GM21381 (cell line): ENCODE measurements around the gene GTF2H1.
A peak's percentile ranks its signal among the peaks of the same experiment; 100 is the strongest.

ENCODE experiments used
- ATAC-seq: cut with Tn5 transposase; IDR thresholded peaks from one replicate; pipeline ENCODE4 v1.9.1; 2021; ENCODE audit warnings: mild to moderate bottlenecking, moderate library complexity; ENCODE audit not compliant: unreplicated experiment

GTF2H1 gene

DNA sequence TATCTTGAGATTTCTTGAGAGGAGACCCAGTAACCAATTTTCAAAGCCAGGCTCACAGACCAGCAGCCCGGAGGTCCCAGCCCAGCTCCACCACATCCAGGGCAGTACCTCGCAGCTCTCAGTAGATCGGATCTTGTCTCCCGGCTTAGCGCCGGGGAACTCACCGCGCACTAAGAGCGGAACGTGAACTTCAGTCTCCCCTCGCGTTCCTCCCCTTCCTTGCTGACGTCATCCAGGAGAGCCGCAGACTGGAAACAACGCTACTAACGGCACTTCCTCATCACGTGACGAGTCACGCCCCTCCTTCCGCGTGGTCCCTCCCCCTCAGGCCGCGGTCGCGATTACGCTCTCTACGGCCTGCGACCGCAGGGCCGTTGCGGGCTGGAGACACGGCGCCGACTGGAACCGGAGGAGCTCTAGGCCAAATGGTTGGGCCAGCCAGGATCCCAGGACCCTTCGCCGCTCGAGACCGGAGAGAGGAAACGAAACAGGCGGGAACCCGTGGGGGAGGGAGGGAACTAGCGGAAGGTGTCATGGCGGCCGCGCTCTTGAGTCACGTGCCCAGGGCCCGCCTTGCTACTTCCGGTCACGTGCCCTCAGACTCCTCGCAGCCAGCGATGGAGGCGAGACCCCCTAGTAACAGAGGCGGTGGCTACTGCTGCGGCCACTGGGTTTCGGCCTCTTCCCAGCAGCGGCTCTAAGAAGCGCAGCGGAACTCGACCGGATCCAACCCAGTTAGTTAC lies at the start of gene GTF2H1, which contains the start of gene HPS5:
Gene GTF2H1 (plus strand): TSS at position 599 of the 743 bp plus-strand sequence. CDS start 10,508 bp downstream, outside the sequence.
Gene HPS5 (minus strand): TSS at position 172 of the 743 bp plus-strand sequence. CDS start 4,282 bp downstream, outside the sequence.
- peak; percentile 85 for ATAC-seq

DNA sequence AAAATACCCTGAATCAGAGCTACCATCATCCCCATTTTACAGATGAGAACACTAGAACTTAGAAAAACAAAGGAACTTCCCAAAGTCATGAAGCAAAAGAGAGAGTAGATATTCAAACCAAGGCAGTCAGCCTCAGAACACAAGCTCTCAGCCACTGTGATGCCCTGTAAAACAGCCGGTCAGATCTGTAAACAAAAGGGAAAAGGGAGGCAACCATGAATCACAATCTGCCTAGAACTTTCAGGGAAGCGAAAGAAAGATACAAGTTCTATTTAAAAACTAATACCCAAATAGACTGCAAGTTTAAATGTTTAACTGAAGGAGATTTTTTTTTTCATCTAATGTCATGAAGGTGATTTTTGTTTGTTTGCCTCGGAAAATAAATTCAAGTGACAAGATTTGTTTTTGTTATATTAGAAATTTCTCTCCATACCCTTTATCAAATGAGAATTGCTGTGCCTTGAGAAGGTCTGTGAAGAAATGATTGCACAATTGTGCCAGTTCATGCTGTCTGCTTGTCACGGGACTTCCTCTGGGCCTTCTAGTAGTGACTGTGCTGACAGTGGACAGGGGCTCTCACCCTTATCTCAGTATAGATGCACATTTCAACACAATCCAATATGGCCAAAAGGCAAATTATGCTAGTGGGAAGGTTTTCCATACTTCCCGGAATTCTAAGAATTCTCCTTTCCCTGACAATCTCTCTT lies 44.6 kb upstream of the GTF2H1 start:
- no peak for ATAC-seq

DNA sequence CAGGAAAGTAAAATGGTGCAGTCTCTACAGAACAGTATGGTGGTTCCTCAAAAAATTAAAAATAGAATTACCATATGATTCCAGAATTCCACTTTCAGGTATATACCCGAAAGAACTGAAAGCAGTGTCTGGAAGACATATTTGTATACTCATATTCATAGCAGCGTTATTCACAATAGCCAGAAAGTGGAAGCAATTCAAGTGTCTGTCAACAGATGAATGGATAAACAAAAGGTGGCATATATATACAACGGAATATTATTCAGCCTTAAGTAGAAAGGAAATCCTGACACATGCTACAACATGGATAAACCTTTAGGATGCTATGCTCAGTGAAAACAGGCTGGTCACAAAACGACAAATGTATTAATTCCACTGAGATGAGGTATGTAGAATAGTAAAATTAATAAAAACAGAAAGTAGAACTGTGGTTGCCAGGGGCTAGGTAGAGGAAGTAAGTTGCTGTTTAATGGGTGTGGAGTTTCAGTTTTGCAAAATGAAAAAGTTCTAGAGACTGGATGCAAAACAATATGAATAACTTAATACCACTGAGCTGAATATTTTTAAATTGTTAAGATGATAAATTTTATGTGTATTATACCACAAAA lies 41.8 kb upstream of the GTF2H1 start:
- peak; percentile 87 for ATAC-seq

DNA sequence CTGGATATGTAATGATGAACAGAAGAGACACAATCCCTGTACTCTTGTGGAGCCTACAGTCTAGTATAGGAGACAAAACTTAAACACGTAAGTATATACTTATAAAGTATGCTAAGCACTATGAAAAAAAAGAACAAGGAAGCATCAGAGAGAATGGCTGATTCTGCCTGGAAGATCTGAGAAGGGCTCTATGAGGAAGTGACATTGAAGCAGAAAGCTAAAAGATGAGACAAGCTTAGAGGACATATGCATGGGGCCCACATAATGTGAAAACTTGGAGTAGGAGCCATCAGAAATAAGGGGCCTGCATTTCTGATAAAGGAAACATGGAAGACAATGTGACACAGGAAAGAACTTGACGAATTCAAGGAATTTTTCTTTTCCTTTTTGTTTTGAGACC lies 39.7 kb upstream of the GTF2H1 start:
- no peak for ATAC-seq

DNA sequence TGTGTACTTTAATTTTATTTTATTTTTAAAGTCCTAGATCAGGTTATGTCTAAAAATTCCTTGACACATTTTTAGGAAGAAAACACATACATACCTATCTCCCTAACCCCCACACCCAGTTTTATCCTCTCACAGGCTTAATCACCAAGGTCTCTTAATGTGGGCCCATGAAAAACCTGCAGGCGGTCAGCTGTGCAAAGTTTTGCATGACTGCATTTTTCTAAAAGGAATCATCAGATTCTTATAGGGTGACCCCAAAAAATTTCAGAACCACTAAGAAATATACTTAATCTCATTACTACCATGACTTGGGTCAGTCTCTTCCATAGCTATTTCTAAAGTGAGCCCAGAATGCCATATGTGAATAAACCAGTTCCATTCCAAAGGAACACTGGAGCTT lies 36.5 kb upstream of the GTF2H1 start:
- no peak for ATAC-seq

DNA sequence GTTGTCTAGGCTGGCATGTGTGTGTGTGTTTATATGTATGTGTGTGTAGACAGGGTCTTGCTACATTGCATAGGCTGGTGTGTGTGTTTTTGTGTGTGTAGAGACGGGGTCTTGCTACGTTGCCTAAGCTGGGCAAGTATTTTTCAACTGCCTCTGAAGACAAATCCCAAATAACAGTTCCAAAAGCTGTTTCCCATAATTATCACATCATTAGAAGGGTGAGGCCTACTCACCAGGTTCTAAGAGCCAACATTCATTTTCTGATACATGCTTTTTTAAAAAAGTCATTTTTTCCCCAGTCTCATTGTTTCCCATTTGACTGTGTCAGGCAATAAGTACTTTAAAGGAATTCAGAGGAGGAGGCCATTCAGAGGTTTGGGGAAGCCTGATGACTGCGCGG lies 33.5 kb upstream of the GTF2H1 start:
- ATAC-seq: no peak

DNA sequence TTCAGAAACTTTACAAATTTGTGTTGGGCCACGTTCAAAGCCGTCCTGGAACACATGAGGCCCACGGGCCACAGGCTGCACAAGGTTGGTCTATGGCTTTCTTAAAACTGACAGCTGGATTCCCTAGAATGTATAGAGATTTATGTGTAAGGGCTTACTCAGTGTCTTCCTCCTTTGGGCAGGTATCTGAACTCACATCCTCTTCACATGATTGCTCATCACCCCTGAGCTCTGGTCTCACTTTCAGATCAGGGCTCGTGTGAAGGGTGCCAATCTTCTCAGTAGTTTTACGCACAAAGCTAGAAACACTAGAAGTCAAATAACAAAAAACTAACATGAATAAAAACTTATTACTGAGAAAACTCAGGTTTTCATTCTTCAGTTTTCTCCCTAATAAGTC lies 27.5 kb upstream of the GTF2H1 start:
- peak; percentile 60 for ATAC-seq

DNA sequence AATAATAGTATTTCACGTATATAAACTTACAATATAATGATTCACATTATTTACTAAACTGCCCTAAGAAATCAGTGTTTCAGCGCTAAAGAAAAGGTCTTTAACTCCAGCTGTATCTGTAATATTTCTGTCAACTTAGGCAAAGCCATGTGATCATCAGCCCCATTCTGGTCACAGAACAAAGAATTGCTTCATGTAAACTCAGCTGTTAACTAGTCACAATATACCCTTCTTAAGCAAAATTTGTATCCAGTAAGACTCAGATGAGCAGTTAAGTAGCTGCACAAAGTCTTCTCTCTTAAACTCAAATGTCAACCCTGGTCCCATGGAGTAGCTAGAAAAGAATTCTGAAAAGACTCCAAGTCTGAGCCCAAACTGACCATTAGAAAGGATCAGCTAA lies 27.1 kb upstream of the GTF2H1 start:
- no peak for ATAC-seq

DNA sequence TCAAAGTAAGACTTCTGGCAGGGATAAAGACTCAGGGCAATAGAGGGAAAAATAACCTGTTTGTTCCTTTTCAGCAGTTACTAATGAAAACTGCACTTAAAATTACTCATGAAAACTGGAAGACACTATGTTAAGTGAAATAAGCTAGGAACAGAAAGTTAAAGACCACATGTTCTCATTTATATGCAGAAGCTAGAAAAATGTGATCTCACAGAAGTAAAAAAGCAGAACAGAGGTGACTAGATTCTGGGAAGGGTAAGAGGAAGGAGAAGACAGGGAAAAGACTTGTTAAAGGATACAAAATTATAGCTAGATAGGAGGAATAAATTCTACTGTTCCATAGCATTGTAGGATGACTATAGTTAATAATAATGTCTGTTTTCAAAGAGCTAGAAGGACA lies 22.6 kb upstream of the GTF2H1 start:
- no peak for ATAC-seq

DNA sequence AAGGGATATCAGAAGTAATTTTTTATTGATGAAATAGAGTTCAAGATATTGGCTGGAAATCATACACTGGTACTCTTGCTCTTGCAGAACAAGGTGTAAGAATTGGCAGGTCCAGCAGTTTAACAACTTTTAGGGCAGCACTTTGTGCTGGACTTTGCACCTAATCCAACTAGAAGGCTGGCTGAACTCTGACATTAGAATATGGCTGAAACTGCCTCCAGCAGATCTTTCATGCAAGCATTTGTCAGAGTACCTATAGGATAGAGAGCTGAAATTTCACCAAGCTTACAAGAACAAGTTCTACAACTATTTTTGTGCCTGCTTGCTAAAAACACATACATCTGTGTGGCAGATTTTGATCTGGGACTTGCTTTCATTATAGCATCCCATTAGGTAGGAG lies 17.6 kb upstream of the GTF2H1 start:
- no peak for ATAC-seq

DNA sequence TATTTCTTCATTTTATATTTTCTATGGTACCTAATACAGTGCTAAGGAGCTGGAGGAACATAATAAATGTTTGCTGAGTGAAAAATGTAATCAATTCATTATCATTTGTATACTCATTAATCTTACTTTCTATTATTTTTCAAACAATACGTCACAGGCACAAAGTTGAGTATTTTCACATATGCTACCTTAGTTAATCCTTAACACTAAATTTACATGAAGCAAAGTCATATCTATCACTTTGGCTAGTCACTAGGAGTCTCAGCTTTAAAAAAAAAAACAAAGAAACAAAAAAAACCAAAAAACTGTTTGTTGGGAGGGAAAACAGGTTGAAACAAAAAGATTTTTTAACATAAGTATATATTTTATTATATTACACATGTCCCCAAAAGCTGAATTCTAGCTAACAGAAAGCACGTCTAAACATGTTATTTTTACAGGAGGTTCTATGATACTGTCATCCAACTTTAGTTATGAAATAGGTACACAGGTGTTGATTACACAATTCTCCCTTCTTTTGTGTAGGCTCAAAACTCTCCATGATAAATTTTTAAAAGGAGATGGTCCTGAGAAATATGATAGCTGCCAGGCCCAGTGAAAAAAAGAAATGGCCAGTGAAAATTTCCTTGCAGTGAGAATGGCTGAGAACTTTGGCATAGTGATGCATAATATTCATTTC lies 14.8 kb upstream of the GTF2H1 start:
- ATAC-seq: no peak

DNA sequence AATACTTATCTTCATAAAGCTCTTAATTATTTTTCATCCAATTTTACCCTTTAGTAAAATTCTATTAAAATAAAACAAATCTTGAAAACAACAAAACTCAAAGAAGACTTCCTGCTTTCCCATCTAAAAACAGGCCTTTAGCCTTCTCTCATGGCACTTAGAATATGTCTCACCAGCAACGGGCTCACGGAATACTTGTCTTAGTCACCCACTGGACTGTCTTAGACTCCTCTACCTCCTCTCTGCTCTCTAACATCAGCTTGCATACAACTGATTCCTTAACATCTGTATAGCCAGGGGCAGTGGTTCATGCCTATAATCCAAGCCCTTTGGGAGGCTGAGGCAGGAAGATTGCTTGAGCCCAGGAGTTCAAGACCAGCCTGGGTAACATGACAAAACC lies 14.1 kb upstream of the GTF2H1 start:
- no peak for ATAC-seq

DNA sequence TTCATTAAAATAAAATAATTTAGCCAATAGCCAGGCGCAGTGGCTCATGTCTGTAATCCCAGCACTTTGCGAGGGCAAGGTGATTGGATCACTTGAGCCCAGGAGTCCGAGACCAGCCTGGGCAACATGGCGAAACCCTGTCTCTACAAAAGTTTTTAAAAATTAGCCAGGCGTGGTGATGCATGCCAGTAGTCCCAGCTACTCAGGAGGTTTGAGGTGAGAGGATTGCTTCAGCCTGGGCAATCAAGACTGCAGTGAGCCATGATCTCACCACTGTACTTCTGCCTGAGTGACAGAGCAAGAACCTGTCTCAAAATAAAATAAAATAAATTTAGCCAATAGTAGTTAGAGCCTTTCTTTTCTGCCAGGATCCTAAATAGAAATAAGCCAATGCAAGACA lies 12.7 kb upstream of the GTF2H1 start:
- ATAC-seq: no peak

DNA sequence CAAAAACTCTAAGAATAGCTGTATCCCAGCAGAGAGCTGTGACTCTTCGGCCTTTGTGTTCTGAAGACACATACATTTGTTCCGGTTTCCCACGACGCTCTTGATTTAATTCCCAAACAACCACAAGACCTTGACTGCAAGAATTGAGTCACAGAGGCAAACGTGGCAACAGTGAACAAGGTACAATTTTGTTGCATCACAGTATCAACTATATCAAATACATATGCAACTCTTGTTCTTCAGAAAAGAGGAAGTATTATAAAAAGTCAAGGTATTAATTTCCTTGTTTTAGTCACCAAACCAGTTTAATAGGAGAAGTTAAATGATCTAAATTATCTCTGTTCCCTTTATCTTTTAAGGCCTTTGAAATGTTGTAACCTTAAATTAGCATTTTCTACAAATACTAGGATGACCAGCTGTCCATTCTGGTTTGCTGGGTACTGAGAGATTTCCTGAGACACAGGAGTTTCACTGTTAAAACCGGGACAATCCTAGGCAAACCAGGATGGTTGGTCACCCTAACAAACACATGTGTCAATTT lies 11.5 kb upstream of the GTF2H1 start:
- no peak for ATAC-seq

DNA sequence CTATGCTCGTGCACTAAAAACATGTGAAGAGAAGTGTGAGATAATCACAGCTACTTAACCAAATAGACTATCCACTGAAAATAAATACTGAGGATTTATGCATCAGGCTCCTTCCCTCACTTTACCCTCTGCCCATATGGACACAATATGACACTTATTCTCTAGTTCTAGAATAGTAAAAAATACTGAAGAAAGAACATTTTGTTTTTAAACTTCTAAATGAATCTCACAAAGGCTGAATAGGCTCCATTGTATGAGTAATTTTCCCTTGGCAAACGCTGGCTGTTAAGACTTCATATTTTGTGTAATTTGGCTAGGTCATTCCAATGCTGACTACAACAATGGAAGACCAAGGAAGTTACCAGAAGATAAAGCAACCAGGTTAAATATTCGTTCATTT lies 10.4 kb upstream of the GTF2H1 start:
- no peak for ATAC-seq

DNA sequence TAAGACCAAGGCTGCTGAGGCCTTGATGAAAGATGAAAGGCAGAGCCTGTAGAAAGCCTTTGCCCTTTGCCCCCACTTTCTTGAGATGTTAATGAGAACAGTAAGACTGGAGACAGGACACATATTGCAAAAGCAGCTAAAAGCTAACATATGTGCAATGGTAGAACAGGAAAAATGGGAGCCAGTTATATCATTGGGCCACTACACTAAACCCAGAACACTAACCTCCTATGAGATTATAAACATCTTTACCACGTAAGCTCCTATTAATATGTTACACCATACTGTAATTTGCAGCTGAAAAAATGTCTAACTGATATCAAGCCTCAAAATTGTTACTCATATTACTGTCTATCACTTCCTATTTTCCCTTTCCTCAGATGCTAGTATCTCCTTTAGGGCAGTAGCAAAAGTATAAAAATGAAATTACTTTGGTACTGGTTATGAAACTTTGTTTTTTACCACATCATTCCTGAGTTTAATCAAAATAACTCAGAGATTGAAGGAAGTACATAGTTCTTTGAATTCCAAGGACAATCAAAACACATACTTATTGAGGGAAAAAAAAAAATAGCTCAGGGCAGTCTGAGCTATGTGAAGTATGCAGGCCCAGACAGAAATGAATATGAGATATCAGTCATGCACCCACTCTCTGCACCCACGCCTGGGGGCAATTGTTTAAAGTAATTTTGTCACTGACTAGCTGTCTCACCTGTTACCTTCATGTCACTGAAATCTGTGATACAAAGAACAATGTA lies 9.5 kb upstream of the GTF2H1 start:
- no peak for ATAC-seq

DNA sequence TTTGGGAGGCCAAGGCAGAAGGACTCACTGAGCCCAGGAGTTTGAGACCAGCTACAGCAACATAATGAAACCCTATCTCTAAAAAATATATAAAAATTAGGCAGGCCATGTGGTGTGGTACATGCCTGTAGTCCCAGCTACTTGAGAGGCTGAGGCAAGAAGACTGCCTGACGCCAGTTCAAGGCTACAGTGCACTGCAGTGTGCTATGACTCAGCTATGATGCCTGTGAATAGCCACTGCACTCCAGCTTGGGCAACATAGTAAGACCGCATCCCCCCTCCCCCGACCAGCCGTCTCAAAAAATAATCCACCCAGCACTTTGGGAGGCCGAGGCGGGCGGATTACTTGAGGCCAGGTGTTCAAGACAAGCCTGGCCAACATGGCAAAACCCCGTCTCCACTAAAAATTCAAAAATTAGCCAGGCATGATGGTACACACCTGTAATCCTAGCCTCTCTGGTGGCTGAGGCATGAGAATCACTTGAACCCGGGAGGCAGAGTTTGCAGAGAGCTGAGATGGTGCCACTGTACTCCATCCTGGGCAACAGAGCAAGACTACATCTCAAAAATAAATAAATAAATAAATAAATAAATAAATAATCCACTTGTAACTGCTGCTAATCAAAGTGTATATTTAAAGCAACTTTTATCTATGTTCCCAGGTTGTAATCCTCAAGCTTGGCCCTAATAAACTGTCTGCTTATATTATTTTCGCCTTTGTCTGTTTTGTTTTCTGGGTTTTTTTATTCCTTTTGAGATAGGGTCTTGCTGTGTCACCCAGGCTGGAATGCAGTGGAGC lies 8.2 kb upstream of the GTF2H1 start:
- no peak for ATAC-seq

DNA sequence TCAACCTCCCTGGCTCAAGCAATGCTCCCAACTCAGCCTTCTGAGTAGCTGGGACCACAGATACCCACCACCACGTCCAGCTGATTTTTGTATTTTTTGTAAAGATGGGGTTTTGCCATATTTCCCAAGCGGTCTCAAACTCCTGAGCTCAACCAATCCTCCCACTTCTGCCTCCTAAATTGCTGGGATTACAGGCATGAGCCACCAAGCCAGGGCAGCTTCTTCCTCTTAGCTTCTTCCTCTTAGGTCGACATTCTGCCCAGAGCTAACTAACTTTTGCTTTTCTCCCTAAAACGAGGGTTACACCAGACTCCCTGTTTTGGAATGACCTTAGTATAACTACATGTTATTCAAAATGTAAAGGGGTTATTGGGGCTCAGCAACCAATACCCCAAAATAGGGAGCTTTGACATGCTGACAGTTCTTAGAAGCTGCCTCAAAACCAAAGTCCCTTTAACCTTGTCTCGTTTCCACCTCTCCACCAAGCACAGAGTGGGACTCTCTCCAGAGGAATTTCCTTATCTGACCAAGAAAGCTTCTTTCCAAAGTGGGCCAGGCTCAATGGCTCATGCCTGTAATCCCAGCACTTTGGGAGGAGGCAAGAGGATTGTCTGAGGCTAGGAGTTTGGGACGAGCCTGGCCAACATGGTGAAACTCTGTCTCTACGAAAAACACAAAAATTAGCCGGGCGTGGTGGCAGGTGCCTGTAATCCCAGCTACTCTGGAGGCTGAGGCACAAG lies 7.4 kb upstream of the GTF2H1 start:
- no peak for ATAC-seq

DNA sequence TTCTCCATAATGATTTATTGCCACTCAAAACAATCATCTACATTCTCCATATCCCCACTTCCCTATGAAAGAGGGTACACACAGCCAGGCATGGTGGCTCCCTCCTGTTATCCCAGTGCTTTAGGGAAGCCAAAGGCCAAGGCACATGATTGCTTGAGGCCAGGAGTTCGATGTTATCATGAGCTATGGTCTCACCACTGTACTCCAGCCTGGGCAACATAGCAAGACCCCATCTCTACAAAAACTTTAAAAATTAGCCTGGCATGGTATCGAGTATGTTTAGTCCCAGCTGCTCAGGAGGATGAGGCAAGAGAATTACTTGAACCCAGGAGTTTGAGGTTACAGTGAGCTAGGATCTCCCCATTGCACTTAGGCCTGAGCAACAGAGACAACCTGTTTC lies 6.5 kb upstream of the GTF2H1 start:
- ATAC-seq: no peak
